T-helper 1 cell treated with Interleukin-12 subunit alpha and Interleukin-12 subunit beta and Interleukin-4 antibody, amounts not matched to agents 30 μg/mL and 1 μg/mL, for 36 hours (primary cell): Measurements from ENCODE around the gene COL6A6.
"Not testable (repeated sequence)": the region's sequence is repeated elsewhere in the genome, so short reads cannot be mapped to it uniquely, and the experiment has no call there.

Experiments used
- H3K27ac Mint-ChIP-seq: one replicate; pipeline ENCODE4 v1.8.0; 2021; ENCODE audit warnings: mild to moderate bottlenecking, mixed read lengths
- H3K27me3 Mint-ChIP-seq: one replicate; pipeline ENCODE4 v1.8.0; 2021; ENCODE audit warnings: low read depth, mixed read lengths
- H3K36me3 Mint-ChIP-seq: one replicate; pipeline ENCODE4 v1.8.0; 2021; ENCODE audit warnings: low read depth, mixed read lengths
- H3K4me1 Mint-ChIP-seq: one replicate; pipeline ENCODE4 v1.8.0; 2021; ENCODE audit warnings: low read depth, mixed read lengths
- H3K4me3 Mint-ChIP-seq: one replicate; pipeline ENCODE4 v1.8.0; 2021; ENCODE audit warnings: mild to moderate bottlenecking, moderate library complexity, mixed read lengths
- H3K9me3 Mint-ChIP-seq: one replicate; pipeline ENCODE4 v1.8.0; 2021; ENCODE audit warnings: mixed read lengths

The COL6A6 gene

DNA sequence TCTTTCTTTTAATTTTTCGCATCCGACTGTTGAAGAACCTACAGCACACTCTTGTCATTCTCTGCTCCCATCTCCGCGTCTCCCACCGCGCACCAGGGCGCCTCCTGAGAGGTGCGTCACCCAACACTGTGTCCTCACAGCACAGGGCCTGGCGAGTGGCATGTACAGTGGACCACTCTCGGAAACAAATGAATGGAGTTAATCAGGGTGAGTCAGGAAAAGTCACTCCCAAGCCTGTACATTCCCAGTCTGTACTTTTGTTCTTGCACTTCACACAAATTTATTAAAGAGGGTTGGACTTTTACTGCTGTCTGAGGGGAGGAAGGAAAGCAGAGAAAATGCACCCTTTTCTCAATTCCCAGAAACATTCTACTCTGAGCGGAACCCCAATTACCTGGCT is 625 bp downstream of the COL6A6 start:
- H3K4me1 Mint-ChIP-seq = no peaks in the 10 kb centered on the region
- peaks cover 32% of the 10 kb centered on the region for H3K27me3 Mint-ChIP-seq
- no peaks in the 10 kb centered on the region for H3K9me3 Mint-ChIP-seq
- H3K27ac Mint-ChIP-seq = no peak overlapping the region
- H3K36me3 Mint-ChIP-seq = no peaks in the 10 kb centered on the region
- H3K4me3 Mint-ChIP-seq = no peak overlapping the region

- no peak overlapping the region for H3K4me3 Mint-ChIP-seq
- H3K27ac Mint-ChIP-seq = no peak overlapping the region
- no peaks in the 10 kb centered on the region for H3K9me3 Mint-ChIP-seq
- H3K4me1 Mint-ChIP-seq = no peaks in the 10 kb centered on the region
- peaks cover 35% of the 10 kb centered on the region for H3K27me3 Mint-ChIP-seq
- no peaks in the 10 kb centered on the region for H3K36me3 Mint-ChIP-seq
Measured at GRCh38 chr3:130519754-130520153, 2.8 kb downstream of the COL6A6 start.

- Mint-ChIP-seq H3K9me3 (no peaks in the 10 kb centered on the region), H3K4me3 (no peak overlapping the region), H3K36me3 (no peaks in the 10 kb centered on the region), H3K27me3 (peaks cover 31% of the 10 kb centered on the region), H3K4me1 (no peaks in the 10 kb centered on the region), H3K27ac (no peak overlapping the region)
Measured at GRCh38 chr3:130522399-130522798, 5.4 kb downstream of the COL6A6 start.

DNA sequence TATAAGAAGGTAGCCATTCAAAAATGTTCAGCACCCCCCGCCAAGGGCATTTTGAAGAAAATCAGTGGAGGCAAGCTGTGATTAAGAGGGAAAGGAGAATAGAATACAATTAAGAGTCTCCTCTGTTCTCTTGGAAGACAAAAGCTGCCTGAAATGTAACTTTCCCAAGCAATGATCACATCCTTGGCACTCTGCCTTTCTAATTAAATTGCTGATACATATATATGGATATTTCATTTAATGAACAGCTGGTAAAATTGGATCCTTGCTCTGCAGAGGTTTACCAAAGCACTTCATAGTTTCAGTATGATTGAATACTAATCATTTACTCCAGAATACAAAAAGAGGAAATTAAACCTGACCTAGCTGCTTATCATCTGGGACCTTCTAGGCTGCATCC is 10.4 kb downstream of the COL6A6 start:
- Mint-ChIP-seq H3K4me3 (no peak overlapping the region), H3K4me1 (peaks cover 4% of the 10 kb centered on the region), H3K27me3 (peaks cover 20% of the 10 kb centered on the region), H3K9me3 (no peaks in the 10 kb centered on the region), H3K36me3 (no peaks in the 10 kb centered on the region), H3K27ac (no peak overlapping the region)

GRCh38 chr3:130528120-130528519 is 11.1 kb downstream of the COL6A6 start:
- Mint-ChIP-seq H3K4me3 (no peak overlapping the region), H3K27me3 (peaks cover 14% of the 10 kb centered on the region), H3K36me3 (no peaks in the 10 kb centered on the region), H3K27ac (no peak overlapping the region), H3K9me3 (no peaks in the 10 kb centered on the region), H3K4me1 (peaks cover 4% of the 10 kb centered on the region)

- Mint-ChIP-seq H3K4me3 (no peak overlapping the region), H3K4me1 (peaks cover 4% of the 10 kb centered on the region), H3K27me3 (peaks cover 10% of the 10 kb centered on the region), H3K36me3 (no peaks in the 10 kb centered on the region), H3K9me3 (no peaks in the 10 kb centered on the region), H3K27ac (no peak overlapping the region)
Measured at GRCh38 chr3:130529486-130530215, 12.7 kb downstream of the COL6A6 start.

DNA sequence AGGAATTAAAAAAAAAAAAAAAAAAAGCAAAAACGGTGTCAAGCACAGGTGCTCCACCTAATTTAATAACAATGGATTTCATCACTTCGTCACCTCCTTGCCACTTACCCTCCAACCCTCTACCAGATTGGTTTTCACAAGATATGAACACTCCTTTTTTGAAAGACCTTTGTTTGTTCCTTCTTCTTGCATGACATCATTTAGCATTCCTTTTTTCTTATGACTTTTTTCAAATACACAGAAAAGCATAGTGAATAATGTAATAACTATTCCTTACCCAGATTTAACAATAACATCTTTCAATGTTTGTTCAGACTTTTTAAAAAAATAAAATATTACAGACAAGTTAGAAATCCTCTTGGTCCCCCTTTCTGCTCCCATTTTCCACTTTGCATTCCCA is 16.3 kb downstream of the COL6A6 start:
- Mint-ChIP-seq H3K27ac (no peak overlapping the region), H3K4me3 (no peak overlapping the region), H3K36me3 (no peaks in the 10 kb centered on the region), H3K27me3 (no peaks in the 10 kb centered on the region), H3K4me1 (peaks cover 4% of the 10 kb centered on the region), H3K9me3 (no peaks in the 10 kb centered on the region)

GRCh38 chr3:130537673-130538304 is 20.8 kb downstream of the COL6A6 start:
- no peaks in the 10 kb centered on the region for H3K27me3 Mint-ChIP-seq
- H3K27ac Mint-ChIP-seq = no peak overlapping the region
- H3K36me3 Mint-ChIP-seq = no peaks in the 10 kb centered on the region
- H3K4me3 Mint-ChIP-seq = no peak overlapping the region
- H3K9me3 Mint-ChIP-seq = no peaks in the 10 kb centered on the region
- no peaks in the 10 kb centered on the region for H3K4me1 Mint-ChIP-seq

DNA sequence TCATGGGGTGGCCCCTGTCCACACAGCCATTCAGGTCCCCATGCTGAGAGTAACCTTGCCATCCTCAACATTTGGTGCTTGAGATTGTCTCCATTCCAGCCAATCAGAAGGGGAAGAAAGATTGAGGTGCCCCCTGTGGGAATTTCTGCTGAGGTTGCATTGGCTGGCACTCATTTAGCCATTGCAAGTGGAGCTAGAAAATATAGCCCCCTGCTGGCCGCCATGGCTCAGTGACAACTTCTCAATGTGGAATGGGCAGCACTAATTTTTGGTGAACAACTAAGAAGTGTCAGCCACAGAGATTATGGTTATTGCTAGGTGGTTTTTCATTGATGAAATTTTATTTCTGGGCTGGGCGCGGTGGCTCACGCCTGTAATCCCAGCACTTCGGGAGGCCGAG is 22.0 kb downstream of the COL6A6 start:
- Mint-ChIP-seq H3K27me3 (peaks cover 4% of the 10 kb centered on the region), H3K4me3 (no peak overlapping the region), H3K36me3 (no peaks in the 10 kb centered on the region), H3K9me3 (no peaks in the 10 kb centered on the region), H3K4me1 (no peaks in the 10 kb centered on the region), H3K27ac (no peak overlapping the region)

- no peak overlapping the region for H3K4me3 Mint-ChIP-seq
- peaks cover 4% of the 10 kb centered on the region for H3K27me3 Mint-ChIP-seq
- H3K36me3 Mint-ChIP-seq = no peaks in the 10 kb centered on the region
- H3K9me3 Mint-ChIP-seq = no peaks in the 10 kb centered on the region
- H3K4me1 Mint-ChIP-seq = no peaks in the 10 kb centered on the region
- H3K27ac Mint-ChIP-seq = no peak overlapping the region
Measured at GRCh38 chr3:130543322-130543721, 26.3 kb downstream of the COL6A6 start.

GRCh38 chr3:130546920-130547679 is 30.1 kb downstream of the COL6A6 start:
- no peaks in the 10 kb centered on the region for H3K9me3 Mint-ChIP-seq
- peaks cover 4% of the 10 kb centered on the region for H3K27me3 Mint-ChIP-seq

DNA sequence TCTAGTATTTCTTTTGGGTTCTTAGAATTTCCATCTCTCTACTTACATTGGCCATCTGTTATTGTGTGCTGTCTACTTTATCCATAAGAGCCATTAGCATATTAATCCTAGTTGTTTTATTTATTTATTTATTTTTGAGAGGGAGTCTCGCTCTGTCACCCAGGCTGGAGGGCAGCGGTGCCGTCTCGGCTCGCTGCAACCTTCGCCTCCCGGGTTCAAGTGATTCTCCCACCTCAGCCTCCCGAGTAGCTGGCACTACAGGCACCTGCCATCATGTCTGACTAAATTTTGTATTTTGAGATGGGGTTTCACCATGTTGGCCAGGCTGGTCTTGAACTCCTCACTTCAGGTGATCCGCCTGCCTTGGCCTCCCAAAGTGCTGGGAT is 30.7 kb downstream of the COL6A6 start:
- not testable (repeated sequence) for H3K27me3 Mint-ChIP-seq, H3K4me3 Mint-ChIP-seq, H3K9me3 Mint-ChIP-seq, H3K27ac Mint-ChIP-seq, H3K4me1 Mint-ChIP-seq, H3K36me3 Mint-ChIP-seq

More at GRCh38 chr3:130546920-130547679, 30.1 kb downstream of the COL6A6 start:
- no peak overlapping the region for H3K27ac Mint-ChIP-seq
- H3K4me3 Mint-ChIP-seq = no peak overlapping the region
- H3K36me3 Mint-ChIP-seq = no peaks in the 10 kb centered on the region
- no peaks in the 10 kb centered on the region for H3K4me1 Mint-ChIP-seq

DNA sequence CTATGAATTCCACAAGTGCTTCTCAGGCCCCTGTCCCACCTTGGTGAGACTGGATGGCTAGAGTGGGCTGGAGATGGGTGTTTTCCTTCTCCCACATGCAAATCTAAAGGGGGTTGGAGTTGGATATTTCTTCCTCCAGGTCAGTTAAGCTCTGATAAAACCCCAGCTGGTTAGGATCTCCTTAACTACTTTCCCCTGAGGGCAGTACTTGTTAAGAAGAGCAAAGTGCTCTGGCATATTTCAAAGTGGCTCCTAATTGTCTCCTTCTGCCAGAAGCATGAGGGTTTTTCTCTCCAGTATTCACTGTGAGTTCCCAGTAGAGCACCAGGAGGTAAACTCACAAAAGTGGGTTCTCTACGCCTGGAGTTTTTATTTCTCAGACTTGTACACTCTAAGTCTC is 31.4 kb downstream of the COL6A6 start:
- Mint-ChIP-seq H3K4me3 (no peak overlapping the region), H3K36me3 (no peaks in the 10 kb centered on the region), H3K4me1 (no peaks in the 10 kb centered on the region), H3K27ac (no peak overlapping the region), H3K9me3 (peaks cover under 1% of the 10 kb centered on the region), H3K27me3 (peaks cover 1% of the 10 kb centered on the region)

GRCh38 chr3:130557336-130558035 is 40.5 kb downstream of the COL6A6 start:
- H3K9me3 Mint-ChIP-seq = peaks cover 7% of the 10 kb centered on the region

More at GRCh38 chr3:130557336-130558035, 40.5 kb downstream of the COL6A6 start:
- Mint-ChIP-seq H3K4me3 (no peak overlapping the region), H3K36me3 (no peaks in the 10 kb centered on the region), H3K27ac (no peak overlapping the region), H3K4me1 (no peaks in the 10 kb centered on the region), H3K27me3 (peaks cover 6% of the 10 kb centered on the region)
